NCI-H748 treated with DMSO at 0.1 percent for 48 hours (cell line): ENCODE data around the gene TOPORS.
A peak's percentile ranks its signal among the peaks of the same experiment; 100 is the strongest.
"Not testable (repeated sequence)": the region's sequence is repeated elsewhere in the genome, so short reads cannot be mapped to it uniquely, and the experiment has no call there.

Source experiments
- DNase-seq: peaks from one replicate; lab custom pipeline; 2025; lab: John Stamatoyannopoulos, UW

TOPORS gene

DNA sequence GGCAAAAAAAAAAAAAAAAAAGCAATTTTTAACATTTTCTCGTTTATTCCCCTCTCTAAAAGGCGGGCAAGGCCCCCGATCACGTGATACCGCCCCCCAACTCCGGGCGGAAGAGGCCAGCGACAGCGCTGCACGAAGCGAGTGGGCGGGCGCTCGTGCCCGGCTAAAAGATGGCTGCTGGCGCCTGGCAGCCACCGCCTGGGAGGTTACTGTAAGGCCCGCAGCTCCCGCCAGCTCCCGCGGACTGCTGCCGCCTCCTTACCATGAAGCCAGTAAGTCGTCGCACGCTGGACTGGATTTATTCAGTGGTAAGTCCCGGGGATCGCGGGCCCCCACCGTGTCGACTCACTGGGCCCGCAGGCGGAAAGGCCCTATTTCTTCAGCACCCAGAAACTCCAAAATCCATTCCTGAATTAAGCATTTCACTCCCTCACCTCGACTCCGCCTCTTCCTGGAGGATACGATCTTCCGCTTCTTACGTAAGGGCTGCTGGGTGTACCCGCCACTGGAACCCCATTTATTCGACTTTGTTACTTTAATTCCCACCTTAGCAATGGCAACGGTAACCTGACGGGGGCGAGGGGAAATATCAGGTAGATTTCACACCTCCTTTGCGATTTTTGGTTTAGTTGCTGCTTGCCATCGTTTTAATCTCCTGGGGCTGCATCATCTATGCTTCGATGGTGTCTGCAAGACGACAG, at the start of gene TOPORS, which contains the start of gene SMIM27:
TSS of gene TOPORS (minus strand) at position 415 of the 701 bp plus-strand sequence. CDS start at position 265, 150 bp downstream.
TSS of gene SMIM27 (plus strand) at position 156 of the 701 bp plus-strand sequence. CDS start at position 264, 108 bp downstream.
- peak; percentile 90 for DNase-seq

DNA sequence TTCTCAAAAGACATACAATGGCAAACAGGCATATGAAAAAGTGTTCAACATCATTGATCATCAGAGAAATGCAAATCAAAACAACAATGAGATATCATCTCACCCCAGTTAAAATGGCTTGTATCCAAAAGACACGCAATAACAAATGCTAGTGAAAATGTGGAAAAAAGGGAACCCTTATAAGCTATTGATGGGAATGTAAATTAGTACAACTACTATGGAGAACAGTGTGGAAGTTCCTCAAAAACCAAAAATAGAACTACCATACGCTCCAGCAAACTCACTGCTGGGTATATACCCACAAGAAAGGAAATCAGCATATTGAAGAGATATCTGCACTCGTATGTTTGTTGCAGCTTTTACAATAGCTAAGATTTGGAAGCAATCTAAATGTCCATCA, 46.6 kb upstream of the TOPORS start:
- not testable (repeated sequence) for DNase-seq

DNA sequence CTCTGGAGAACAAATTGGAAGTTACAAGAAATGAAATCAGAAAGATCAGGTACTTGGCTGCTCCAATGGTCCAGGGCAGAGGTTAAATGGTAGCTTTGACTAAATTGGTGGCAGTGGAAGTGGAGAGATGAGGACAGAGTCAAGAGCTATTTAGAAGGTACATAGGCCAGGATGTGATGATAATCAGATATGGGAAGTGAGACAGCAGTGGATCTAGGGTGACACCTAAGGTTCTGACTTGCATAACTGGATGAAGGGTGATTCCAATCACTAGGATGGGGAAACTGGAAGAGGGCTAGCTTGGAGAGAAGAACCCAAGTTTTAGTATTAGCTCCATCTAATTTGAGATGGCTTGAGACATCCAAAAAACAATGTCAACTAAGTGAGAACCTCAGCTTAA, 44.5 kb upstream of the TOPORS start:
- DNase-seq = no peak

DNA sequence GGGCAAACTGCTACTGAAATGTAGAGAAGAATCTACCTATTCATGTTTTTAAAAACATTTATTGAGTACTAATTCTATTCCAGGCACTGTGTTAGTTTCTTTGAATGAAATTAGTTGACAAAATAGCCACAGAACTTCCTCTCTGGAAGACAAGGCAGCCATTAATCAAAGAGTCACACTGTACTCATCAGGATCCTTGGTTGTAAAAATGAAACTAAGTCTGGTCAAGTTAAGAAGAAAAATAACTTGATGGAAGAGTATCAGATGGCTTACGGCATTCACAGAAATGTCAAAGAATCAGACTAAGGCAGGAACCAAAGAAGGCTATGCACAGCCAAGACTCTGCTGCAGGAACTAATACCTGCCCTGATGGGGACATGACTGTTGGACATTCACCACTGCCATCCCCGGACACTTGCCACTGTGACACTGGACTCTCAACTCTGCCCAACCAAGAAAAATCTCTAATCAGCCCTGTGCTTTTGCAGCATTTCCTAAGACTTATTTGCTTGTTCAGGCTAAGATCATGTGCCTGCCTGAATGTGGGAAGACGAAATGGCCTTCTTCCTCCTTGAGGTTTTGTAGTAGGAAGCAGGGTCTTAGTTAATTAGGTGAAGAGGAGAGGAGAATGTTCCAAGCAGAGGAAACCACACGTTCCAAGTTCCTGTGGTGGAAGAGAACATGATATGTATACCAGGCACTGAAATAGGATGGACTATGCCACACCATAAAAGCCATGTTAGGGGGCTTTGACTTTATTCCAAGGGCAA, 43.9 kb upstream of the TOPORS start:
- DNase-seq = no peak

DNA sequence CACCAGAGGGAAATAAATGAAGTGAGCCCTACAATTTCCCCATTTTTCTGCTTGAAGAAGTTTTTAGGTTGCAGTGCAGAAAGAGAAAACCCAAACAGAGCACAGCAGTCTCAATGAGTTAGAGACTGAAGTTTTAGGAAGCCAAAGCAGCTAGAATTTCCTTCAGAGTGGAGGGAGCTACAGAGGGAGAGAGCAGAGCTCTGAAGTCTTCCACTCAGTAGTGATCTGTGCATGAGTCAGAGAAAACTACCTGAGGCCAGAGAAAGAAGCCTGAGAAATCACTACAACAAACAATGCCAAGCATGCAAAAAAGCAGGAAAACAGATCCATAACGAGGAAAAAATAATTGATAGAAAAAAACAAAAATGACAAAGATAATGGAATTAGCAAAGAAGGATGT, 38.5 kb upstream of the TOPORS start:
- no peak for DNase-seq

DNA sequence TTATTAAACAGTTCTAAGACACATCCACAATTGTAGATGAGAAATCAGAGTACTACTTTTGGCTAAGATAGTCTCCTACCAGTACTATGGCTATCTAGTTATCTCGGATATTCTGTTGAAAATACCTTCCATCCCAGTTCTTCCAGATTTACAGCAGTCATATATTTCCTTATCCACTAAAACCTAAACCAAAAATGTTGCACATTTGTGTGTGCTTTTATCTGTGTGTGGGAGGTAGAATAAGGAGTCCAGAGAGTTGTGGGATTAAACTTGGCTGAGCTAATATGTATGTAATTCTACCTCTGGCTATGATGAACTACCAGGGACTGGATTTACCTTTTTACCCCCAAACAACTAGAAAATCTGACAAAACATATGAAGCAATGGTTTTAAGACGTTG, 38.1 kb upstream of the TOPORS start:
- DNase-seq = no peak

DNA sequence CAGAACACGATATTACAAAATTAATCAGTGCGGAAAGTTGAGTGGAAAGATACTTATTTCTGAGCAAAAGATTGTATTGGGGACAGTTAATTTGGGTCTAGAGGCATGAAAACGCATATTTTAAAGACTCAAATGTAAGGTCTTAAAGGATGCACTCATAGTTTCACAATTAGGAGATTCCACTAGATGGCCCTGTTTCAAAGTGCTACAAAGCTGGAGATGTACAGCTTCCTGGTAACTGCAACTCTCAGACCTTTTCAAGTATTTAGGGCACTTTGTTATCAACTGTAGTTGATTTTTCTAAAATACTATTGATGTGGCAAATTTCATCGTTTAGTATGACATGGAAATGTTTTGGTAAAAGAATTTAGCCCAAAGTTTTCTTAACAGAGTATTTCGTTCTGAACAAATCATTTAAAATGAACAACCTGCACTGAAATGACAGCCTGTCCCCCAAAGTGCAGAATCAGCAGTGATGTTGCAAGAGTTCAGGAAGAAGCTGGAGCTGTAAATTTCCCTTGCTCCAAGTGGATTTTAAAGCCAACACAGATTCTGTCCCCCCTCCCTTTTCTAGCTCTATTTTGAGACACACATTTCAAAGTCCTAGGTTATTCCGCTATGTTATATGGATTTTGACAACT, 36.8 kb upstream of the TOPORS start:
- peak; percentile 44 for DNase-seq

DNA sequence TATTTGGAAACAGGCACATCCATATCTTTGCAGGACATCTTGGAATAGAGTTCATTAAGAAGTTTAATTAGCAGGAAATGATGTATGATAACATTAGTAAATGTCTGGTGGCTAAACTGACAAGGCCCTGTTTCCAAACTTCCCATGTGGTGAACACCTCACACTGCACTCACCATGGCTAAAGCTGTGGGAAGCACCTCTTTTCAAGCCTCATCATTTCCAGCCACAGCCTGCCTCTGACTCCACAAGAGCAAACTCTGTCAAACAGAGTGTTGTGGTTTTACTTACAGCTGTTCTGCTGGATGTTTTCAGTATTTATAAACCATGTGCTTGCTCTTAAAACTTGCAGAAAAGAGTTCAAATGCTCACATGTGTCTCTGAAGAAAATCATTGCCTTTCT, 35.5 kb upstream of the TOPORS start:
- DNase-seq = no peak

DNA sequence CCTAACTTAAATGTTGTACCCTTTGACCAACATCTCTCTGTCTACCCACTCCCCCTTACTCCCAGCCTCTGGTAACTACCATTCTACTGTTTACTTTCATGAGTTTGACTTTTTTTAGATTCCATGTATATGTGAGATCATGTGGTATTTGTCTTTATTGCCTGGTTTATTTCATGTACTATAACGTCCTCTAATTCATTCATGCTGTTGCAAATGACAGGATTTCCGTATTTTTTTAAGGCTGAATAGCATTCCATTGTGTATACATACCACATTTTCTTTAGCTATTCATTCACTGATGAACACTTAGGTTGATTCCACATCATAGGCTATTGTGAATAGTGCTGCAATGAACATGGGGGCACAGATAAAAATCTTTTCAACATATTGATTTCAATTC, 32.4 kb upstream of the TOPORS start:
- no peak for DNase-seq

DNA sequence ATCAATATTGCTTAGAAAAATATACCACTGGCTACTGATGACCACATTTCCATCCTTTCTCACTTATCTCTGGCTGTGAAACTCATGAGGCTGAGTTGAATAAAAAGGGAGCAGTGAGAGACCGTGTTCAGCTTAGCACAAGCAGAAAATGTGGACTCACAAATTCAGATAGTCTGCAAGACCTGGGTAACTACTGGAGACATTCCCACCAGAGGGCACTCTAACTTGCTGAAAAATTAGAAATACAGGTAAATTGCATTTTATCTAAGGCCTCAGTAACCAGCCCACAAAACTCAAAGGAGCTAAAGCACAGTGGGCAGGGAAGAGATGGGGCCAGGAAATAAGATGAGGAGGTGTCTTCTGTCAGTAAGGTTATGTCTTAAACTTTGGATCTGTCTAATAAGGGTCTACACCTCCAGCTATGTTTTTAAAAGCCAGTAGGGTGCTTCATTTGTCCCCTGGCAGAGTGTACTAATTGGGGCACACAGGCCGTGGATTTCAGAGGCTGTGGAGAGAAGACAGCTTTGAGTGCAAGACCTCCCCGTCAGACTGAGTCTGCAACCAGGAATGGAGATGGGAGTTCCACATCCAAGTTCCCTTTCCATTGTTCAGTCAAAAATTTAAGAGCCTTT, 29.2 kb upstream of the TOPORS start:
- DNase-seq = peak; percentile 35

DNA sequence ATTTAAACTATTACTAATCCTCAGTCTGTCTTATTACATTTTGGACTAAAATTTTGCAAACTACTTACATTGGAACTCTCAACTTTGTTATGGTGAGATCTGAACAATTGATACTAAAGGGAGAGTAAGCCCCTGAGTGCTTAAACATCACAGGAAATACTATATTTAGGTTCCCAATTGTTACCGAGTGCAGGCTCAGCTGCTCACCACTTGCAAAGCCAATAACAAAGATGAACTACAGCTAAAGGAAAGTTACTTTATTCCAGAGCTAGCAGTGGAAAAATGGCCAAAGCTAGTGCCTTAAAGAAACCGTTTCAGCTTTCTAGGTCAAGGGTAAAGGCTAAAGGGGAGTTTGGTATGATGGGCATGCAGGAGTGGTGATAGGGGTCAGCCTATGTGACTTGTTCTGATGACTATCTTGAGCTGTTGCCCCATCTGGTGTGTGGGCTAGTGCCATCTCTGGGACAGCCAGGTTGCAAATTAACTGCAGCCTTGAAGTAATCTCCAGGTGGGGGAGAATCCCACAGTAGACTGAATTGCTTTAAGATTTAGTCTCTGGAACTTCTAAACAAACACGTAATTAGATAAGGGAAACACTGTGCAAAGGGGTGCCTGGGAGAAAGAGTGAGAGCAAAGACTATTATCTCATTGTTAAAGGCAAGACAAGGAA, 28.4 kb upstream of the TOPORS start:
- DNase-seq = no peak

DNA sequence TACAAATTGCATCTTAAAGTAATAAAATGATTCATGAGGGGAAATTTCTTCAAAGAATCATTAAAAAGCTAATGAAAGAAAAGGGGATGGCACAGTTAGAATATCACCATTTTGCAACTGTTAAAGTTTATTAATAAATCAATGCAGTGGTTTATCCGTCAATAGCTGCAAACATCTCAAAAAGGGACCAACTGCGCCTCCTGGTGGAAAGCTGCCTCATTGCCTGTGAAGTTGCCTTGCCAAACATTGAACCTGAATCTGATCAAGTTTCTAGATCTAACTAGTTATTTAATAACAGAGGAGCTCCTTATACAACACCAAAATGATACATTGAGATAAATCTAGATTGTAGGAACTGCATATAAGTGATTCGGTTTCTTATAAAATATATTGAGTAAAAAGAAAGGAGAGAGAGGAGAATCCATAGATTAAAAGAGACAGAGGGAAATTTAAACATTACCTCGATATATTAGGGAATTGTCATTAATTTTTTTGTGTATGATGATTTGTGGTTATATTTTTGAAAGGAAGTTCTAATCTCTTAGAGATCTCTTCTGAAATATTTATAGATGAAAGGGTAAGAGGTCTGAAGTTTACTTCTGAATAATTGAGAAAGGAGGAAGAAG, 27.4 kb upstream of the TOPORS start:
- DNase-seq = peak; percentile 39

DNA sequence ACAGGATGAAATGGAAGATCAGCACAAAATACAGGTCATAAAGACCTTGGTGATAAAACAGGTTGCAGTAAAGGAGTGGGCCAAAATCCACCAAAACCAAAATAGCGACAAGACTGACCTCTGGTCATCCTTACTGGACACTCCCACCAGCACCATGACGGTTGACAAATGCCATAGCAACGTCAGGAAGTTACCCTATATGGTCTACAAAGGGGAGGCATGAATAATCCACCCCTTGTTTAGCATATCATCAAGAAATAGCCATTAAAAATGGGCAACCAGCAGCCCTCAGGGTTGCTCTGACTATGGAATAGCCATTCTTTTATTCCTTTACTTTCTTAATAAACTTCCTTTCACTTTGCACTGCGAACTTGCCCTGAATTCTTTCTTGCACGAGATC, 26.6 kb upstream of the TOPORS start:
- DNase-seq = no peak

DNA sequence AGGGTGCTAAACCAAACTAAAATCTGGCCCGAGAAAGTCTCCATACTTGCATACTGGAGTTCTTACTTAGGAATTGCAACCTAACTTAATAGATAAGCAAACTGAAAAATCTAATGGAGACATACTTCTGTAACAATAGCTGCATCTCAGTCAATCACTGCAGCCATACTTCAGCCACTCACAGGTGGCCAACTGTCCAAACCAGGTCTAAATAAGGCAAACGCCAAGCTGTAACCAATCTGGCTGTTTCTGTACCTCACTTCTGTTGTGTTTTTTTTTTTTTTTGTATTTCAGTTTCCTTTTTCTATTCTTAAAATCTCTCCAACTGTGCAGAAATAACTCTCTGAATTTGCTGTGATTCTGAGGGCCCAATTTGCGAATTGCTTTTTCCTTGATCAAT, 24.9 kb upstream of the TOPORS start:
- DNase-seq = no peak

DNA sequence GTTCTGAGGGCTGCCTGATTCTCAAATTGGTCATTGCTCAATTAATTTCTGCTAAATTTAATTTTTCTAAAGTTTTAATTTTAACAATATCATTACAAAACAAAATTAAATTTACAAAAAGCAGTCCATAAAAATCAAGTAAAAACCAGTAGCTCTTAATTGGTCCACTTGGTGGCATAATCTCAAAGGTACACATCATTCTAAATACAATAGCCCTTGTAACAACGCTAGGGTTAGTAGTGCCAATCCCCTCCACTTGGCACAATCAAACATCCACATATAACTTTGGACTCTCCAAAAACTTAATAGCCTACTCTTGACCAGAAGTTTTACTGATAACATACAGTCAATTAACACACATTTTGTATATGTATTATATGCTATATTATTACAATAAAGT, 22.5 kb upstream of the TOPORS start:
- no peak for DNase-seq

DNA sequence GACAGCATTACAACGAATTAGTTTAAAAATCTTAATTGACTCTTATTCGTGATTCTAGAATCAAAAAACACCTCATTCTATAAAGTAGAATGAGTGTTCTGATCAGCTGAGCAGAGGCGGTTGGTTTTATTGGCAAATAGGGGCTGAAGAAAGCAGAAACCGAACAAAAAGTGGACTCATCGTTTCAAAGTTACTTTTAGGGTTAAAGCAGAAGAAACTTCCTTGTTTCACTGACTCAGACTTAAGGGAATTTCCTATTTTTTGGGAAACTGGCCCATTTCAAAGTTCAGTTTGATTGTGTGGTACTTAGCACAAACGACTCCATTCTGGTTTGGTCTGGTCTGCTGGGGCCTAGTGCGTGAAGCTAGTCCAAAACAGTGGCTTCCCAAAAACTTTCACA, 21.4 kb upstream of the TOPORS start:
- DNase-seq = no peak

DNA sequence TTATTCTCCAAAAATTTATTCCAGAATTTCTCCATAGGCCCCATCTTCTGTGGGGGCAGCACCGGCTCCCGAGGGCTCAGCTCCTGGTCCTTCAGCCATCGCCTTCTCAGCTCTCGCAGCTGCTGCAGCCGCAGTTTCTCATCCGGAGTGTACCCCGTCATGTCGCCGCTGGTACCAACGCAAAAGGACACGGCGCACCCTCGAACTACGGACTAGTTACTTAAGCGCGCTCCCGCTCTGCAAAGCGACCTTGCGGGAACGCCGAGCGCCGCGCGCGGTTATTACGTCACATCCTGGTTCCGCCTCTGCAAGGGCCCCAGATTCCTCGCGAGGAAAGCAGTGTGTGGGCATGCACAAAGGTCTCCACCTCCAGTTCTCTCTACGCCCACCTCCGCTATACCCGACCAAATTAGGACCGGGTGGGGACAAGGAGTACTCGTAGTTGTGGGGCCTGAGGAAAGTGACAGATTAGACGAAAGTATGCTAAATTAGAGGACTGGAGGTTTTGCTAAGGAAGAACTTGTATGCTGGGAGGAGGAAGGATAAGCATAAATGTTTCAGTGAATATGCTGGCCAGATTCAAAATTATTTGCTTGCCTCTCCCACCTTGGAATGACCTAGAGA, 20.6 kb upstream of the TOPORS start, which contains the start of gene NDUFB6:
TSS of gene NDUFB6 (minus strand) at position 260 of the 624 bp plus-strand sequence. CDS start at position 161, 99 bp downstream.
- DNase-seq = peak; percentile 85

DNA sequence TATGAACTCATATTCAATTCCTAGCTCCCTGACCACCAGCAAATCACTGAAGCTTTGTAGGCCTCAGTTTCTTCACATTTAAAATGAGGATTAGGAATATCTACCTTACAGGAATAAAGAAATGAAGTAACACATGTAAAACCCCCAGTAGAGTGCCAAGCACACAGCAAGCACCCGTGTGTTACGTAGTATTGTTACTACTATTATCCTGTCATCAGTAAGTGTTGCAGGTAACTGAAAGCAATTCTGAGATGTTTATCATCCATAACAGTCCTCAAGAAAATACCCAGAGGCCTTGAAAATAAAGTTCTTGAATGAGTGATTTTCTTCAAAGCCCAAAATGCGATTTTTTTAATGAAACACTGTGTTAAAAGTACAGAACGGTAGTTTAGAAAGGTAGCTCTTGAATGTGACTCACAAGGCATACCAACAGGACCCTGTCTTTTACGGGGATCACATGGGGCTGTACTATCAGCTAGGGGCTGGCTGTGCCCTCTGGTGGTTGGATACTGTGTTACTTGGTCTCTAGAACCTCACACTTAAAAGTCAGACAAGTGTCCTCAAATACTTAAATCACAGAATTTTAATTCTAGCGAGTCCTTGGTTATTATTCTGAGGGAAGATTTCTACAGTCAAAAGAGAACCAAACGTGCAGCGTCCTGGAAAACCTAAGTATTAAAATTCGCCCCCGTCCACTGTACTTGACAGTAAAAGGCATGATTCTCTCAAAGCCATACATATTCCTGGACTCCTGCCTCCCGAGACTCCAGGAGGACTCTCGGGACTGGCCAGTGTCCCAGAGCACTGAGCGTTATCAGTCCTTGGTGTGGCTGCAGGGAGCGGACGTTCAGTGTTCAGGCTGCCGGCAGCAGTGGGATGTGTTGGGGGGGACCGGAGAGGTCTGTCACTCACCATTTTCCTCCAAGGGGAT, 19.8 kb upstream of the TOPORS start:
- peak; percentile 64 for DNase-seq

DNA sequence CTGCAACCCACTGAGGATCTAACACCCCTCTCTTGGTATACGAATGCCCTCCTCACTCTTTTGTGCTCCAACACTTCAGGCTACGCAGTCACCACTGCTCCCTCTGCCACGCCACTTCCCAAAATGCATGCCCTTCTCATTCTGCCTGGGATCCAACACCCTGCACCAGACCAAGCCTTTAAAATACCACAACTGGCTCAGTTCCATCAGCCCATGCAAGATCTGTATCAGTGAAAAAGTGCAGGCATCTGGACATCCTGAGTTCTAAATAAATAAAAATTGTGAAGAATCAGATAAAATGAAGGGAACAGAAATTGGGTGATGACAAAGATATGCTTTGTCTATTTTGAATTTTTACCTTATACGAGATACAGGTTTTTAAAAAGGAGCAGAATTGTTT, 17.9 kb upstream of the TOPORS start:
- no peak for DNase-seq

DNA sequence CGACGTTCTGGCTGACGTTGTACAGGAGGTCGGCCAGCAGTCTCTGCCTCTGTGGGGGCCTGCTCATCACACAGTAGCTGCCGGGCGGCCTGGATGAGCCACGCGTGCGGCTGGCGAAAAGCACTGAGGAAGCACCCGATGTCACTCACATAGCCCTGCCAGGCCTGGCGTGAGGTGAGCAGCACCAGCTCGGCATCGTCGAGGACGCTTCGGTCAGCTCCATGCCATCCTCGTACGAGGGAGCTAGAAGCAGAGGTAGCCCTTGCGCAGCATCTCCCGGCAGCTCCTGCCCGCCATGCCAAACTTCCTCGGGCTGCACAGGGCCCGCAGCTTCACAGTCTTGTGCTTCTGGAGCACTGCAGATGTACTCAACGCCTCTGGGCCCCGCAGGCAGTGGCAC, 14.4 kb upstream of the TOPORS start:
- no peak for DNase-seq
